ENCODE data around the gene DIO3. TPM values are rescaled to one million over a fixed set of nuclear protein-coding genes. Genes with fewer than 3 reads are reported as not detected.

The DIO3 gene
- total RNA-seq, 1 experiment from 2014 or later: 2.3 TPM

DNA sequence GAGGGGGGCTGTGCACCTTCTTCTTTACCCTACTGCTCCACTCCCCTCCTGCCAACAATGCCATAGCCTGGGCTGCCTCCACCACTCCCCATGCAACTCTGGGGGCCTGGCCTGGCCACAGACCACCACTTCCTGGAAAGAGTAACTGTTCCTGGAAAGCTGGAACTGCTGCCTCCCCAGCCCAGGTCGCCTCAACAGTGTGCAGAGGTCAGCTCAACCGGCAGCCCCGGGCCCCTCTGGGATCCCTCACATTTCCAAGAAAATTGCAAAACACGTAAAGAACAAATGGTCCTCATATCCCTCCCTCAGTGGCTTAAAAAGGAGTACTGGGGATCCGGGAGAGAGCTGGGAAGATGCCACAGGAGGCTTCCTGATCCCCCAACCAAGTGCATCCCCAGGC, 22.4 kb upstream of the DIO3 start:
- TF ChIP-seq, protein P1, sequence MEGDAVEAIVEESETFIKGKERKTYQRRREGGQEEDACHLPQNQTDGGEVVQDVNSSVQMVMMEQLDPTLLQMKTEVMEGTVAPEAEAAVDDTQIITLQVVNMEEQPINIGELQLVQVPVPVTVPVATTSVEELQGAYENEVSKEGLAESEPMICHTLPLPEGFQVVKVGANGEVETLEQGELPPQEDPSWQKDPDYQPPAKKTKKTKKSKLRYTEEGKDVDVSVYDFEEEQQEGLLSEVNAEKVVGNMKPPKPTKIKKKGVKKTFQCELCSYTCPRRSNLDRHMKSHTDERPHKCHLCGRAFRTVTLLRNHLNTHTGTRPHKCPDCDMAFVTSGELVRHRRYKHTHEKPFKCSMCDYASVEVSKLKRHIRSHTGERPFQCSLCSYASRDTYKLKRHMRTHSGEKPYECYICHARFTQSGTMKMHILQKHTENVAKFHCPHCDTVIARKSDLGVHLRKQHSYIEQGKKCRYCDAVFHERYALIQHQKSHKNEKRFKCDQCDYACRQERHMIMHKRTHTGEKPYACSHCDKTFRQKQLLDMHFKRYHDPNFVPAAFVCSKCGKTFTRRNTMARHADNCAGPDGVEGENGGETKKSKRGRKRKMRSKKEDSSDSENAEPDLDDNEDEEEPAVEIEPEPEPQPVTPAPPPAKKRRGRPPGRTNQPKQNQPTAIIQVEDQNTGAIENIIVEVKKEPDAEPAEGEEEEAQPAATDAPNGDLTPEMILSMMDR (IDR thresholded peaks at IDR 0.05; ENCODE audit: unreplicated experiment): no peak
- peaks cover 22% of the 10 kb centered on the region for H3K4me1 Mint-ChIP-seq (ENCODE audit: low read depth, unreplicated experiment)
- intact Hi-C loops (cut with micrococcal nuclease; ENCODE audit: unreplicated experiment): no loop called here
- DNase-seq: no peak
- H3K4me3 Mint-ChIP-seq (ENCODE audit: low read depth, unreplicated experiment): no peak overlapping the region
- no TSS peak for BruUV-seq (replicated peaks)
- CTCF ChIA-PET: no interaction called here
- no peak overlapping the region for H3K27ac Mint-ChIP-seq (ENCODE audit: unreplicated experiment)
- H3K9me3 Mint-ChIP-seq (ENCODE audit: low read depth, unreplicated experiment): no peaks in the 10 kb centered on the region
- peaks cover 15% of the 10 kb centered on the region for H3K27me3 Mint-ChIP-seq (ENCODE audit: unreplicated experiment)
- H3K36me3 Mint-ChIP-seq (ENCODE audit: insufficient read depth, unreplicated experiment): peaks cover 2% of the 10 kb centered on the region

DNA sequence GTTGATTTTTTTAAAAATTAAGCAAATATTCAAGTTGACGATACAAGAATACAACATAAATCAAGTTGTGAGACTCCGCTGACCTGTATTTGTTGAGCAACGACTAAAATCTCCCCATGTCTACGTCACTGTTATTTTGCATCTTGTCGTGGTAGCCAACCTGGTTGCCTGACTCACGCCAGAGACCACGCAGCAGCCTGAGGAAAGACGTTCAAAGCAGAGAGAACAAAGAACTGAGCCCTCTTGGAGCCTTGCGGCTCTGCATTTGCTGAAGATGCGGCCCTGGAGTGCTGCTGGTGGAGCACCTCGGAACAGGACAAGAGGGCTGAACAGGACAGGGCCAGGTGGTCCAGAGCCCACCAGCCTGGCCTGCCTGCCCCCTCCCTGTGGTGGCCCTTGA, 21.4 kb upstream of the DIO3 start:
- Mint-ChIP-seq H3K36me3 (ENCODE audit: insufficient read depth, unreplicated experiment) (peaks cover 4% of the 10 kb centered on the region), H3K27ac (ENCODE audit: unreplicated experiment) (no peak overlapping the region), H3K9me3 (ENCODE audit: low read depth, unreplicated experiment) (no peaks in the 10 kb centered on the region), H3K27me3 (ENCODE audit: unreplicated experiment) (peaks cover 17% of the 10 kb centered on the region), H3K4me3 (ENCODE audit: low read depth, unreplicated experiment) (no peak overlapping the region), H3K4me1 (ENCODE audit: low read depth, unreplicated experiment) (peaks cover 14% of the 10 kb centered on the region)
- TF ChIP-seq, protein P1 (IDR thresholded peaks at IDR 0.05; ENCODE audit: unreplicated experiment): no peak
- CTCF ChIA-PET: no interaction called here
- intact Hi-C loops (cut with micrococcal nuclease; ENCODE audit: unreplicated experiment): no loop called here
- no TSS peak for BruUV-seq (replicated peaks)
- no peak for DNase-seq

DNA sequence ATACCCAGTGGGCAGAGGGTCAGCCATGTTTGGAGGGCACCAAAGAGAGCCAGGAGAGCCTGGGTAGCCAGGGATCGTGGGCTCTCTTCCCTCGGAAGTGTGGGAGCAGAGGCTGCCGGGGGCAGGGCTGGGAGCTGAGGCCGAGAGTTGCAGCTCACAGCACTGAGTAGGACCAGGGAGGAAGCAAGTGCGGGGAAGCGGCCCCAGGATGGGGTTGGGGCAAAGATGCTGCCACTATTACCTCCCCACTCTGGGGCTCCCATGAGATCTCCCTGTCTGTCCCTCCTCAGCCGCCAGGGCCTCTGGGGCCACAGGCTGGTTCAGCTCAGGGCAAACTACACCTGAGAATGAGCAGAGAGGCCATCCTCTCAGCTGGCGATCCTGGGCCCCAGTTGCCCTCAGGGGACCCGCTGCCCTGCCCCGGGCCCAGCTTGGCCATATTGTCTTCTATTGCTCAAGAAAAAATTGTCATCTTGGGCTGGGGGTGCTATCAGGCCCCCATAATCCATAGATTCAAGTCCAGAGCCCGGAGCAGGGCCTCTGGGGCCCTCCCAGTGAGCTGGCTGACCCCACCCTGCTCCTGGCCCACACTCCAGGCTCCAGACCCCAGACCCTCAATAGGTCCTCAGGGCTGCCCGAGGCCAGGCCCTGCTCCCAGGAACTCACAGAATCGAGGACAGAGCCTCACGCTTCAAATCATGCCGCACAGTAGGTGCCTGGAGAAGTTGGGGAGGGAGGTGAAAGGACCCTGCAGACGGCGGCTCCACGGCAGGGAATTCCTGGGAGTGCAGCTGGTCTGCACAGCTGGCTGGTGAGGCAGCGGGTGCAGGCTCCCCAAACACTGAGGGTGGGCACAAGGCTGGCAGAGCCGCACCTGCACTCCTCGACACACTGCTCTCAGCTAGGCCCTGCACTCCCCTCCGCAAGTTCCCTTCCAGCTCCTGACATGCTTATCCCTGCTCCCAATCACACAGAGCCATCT, 20.5 kb upstream of the DIO3 start:
- no TSS peak for BruUV-seq (replicated peaks)
- Mint-ChIP-seq H3K36me3 (ENCODE audit: insufficient read depth, unreplicated experiment) (peaks cover 4% of the 10 kb centered on the region), H3K27ac (ENCODE audit: unreplicated experiment) (no peak overlapping the region), H3K27me3 (ENCODE audit: unreplicated experiment) (peaks cover 19% of the 10 kb centered on the region), H3K9me3 (ENCODE audit: low read depth, unreplicated experiment) (no peaks in the 10 kb centered on the region), H3K4me3 (ENCODE audit: low read depth, unreplicated experiment) (no peak overlapping the region), H3K4me1 (ENCODE audit: low read depth, unreplicated experiment) (peaks cover 5% of the 10 kb centered on the region)
- TF ChIP-seq, protein P1 (IDR thresholded peaks at IDR 0.05; ENCODE audit: unreplicated experiment): no peak
- CTCF ChIA-PET: no interaction called here
- intact Hi-C loops (cut with micrococcal nuclease; ENCODE audit: unreplicated experiment): no loop called here
- DNase-seq: no peak

DNA sequence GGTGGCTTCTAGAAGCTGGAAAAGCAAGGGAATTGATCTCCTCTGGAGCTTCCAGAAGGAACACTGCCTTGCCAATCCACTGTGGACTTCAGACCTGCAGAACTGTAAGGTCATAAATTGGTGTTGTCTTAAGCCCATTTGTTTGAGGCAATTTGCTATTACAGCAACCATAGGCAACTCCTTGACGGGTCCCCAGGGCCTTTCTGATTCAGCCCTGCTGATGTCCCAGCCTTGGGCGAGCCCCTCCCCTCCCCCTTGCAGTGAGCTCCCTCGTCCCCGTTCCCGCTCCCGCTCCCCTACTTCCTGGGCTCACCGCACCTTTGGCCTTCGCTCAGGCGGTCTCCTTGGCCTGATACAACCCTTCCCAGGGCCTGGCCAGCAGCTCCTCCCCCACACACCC, 18.9 kb upstream of the DIO3 start:
- intact Hi-C loops (cut with micrococcal nuclease; ENCODE audit: unreplicated experiment): no loop called here
- no TSS peak for BruUV-seq (replicated peaks)
- Mint-ChIP-seq H3K36me3 (ENCODE audit: insufficient read depth, unreplicated experiment) (peaks cover 4% of the 10 kb centered on the region), H3K4me1 (ENCODE audit: low read depth, unreplicated experiment) (no peaks in the 10 kb centered on the region), H3K4me3 (ENCODE audit: low read depth, unreplicated experiment) (no peak overlapping the region), H3K27me3 (ENCODE audit: unreplicated experiment) (peaks cover 35% of the 10 kb centered on the region), H3K9me3 (ENCODE audit: low read depth, unreplicated experiment) (no peaks in the 10 kb centered on the region), H3K27ac (ENCODE audit: unreplicated experiment) (no peak overlapping the region)
- TF ChIP-seq, protein P1 (IDR thresholded peaks at IDR 0.05; ENCODE audit: unreplicated experiment): no peak
- DNase-seq: no peak
- CTCF ChIA-PET: interaction anchor here (0.6 kb wide), 2 partner anchors 358 to 780 kb away, joined by 5 read pairs; no protein-coding TSS in a partner anchor

Measured in Calu3 (cell line).